Cardiac muscle cell (in vitro differentiated cells and primary cell): ENCODE data around the gene CDH4. TPM values are rescaled to one million over a fixed set of nuclear protein-coding genes. Genes with fewer than 3 reads are reported as not detected.

Experiments used
- DNase-seq, 2 donors: peaks; one replicate each; pipeline versions ENCODE4 v3.0.0 to v3.0.0-alpha.2; 2010 to 2017; ENCODE audit warnings: low read depth in 1 of 2, low spot score in 1 of 2
- H3K27ac ChIP-seq: fragments of 200-600 bp; sonication (generic); 2 replicates; pipeline ENCODE4 v1.5.1; 2016
- H3K27me3 ChIP-seq: fragments of 200-600 bp; sonication (generic); 2 replicates; pipeline ENCODE4 v1.6.0; 2016; ENCODE audit warnings: control low read depth
- H3K36me3 ChIP-seq: fragments of 200-600 bp; sonication (generic); 2 replicates; pipeline ENCODE4 v1.5.1; 2016; ENCODE audit warnings: control low read depth
- H3K4me1 ChIP-seq: fragments of 200-600 bp; sonication (generic); 2 replicates; pipeline ENCODE4 v1.8.1; 2017; ENCODE audit warnings: low read depth, mild to moderate bottlenecking, mixed run types
- H3K4me3 ChIP-seq: fragments of 200-600 bp; sonication (generic); 2 replicates; pipeline ENCODE4 v1.5.1; 2016; ENCODE audit warnings: mild to moderate bottlenecking
- H3K9me3 ChIP-seq: fragments of 200-600 bp; sonication (generic); 2 replicates; pipeline ENCODE4 v1.5.1; 2017; ENCODE audit warnings: low read depth, mild to moderate bottlenecking, control low read depth
- polyA plus RNA-seq: library from polyadenylated mRNA; unstranded; fragments of >200 nt; fragmentation: Nextera tagmentation; extraction: Ambion mirVana; gene quantifications from 2 replicates; pipeline ENCODE4 v1.2.1, GENCODE V29; 2016
- total RNA-seq: library from RNA; depleted of rRNA; stranded (reverse); fragments of >200 nt; gene quantifications from 2 replicates; pipeline ENCODE4 v1.2.3, GENCODE V29; 2016
- TF ChIP-seq, protein P1 (sequence below): IDR thresholded peaks from 2 replicates; pipeline ENCODE4 v1.5.1; 2012; ENCODE audit warnings: low read depth, mild to moderate bottlenecking, low read length

Gene CDH4
- total and polyA plus RNA-seq, 2 experiments from 2014 or later, result 0.43 to 0.80 TPM

- H3K36me3 ChIP-seq, result no peaks in the 10 kb centered on the region
- TF ChIP-seq, protein P1, sequence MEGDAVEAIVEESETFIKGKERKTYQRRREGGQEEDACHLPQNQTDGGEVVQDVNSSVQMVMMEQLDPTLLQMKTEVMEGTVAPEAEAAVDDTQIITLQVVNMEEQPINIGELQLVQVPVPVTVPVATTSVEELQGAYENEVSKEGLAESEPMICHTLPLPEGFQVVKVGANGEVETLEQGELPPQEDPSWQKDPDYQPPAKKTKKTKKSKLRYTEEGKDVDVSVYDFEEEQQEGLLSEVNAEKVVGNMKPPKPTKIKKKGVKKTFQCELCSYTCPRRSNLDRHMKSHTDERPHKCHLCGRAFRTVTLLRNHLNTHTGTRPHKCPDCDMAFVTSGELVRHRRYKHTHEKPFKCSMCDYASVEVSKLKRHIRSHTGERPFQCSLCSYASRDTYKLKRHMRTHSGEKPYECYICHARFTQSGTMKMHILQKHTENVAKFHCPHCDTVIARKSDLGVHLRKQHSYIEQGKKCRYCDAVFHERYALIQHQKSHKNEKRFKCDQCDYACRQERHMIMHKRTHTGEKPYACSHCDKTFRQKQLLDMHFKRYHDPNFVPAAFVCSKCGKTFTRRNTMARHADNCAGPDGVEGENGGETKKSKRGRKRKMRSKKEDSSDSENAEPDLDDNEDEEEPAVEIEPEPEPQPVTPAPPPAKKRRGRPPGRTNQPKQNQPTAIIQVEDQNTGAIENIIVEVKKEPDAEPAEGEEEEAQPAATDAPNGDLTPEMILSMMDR, result no peak
- H3K27ac ChIP-seq, result no peak overlapping the region
- no peak overlapping the region for H3K4me3 ChIP-seq
- no peaks in the 10 kb centered on the region for H3K27me3 ChIP-seq
- H3K9me3 ChIP-seq, result no peaks in the 10 kb centered on the region
- no peaks in the 10 kb centered on the region for H3K4me1 ChIP-seq
- no peak for DNase-seq
Measured at GRCh38 chr20:61900011-61900944, 648.2 kb downstream of the CDH4 start.

DNA sequence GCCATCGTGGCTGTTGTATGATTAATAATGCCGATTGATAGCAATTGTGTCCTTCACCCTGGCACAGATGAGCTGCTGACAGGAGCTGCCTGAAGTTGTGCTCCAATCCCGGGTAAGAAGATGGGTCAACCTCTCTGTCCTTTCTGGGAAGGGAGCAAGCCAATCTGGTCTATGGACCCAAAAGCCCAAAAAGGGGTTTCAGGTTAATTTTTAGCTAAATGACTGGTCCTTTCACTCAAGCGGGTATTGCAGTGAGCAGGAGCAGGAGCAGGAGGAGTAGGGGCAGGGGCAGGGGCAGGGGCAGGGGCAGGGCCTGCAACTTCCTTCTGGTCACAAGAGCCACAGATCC, 648.9 kb downstream of the CDH4 start:
- Histone ChIP-seq H3K4me3 (no peak overlapping the region), H3K27me3 (no peaks in the 10 kb centered on the region)

DNA sequence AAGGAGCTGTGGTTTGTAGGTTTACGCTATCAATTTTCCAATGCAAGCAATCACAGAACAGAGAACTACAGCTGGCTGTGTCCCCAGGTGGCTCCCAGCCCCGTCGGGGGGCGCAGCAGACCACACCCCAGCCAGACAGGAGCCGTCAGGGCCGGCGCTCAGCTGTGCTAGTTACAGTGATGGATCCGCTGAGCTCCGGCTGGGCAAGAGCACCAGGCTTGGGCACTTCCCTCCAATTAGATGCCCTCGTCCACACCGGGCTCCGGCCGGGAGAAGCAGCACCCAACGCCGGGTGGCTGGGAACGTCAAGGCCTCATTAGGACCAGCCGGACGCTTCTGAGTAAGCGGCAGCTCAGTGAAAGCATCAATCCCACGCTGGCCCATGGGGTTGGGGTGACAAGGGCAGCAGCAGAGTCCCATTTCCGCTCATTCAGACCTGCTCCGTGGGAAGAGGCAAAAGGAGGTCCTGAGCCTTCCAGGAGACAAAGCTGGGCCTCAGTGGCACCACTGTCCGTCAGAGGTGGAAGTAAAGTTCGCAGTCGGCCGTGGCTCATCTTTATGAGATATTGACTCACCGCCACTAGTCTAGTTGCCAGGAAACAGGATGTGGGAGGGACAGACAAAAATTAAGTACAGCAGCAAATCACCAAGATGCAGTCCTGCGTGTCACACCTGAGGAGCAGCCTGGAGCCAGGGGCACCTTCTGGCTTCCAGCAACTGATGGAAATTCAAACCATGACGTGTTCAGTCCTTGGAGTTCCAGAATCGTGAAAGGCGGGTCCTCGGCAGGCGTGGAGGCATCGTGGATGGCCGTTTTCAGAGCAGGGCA, 649.5 kb downstream of the CDH4 start:
- Histone ChIP-seq H3K4me3 (no peak overlapping the region), H3K9me3 (no peaks in the 10 kb centered on the region), H3K36me3 (no peaks in the 10 kb centered on the region), H3K27ac (no peak overlapping the region), H3K27me3 (no peaks in the 10 kb centered on the region), H3K4me1 (no peaks in the 10 kb centered on the region)
- TF ChIP-seq, protein P1, result no peak
- DNase-seq, result no peak

More for the DNA sequence above, 648.9 kb downstream of the CDH4 start:
- no peak for DNase-seq
- Histone ChIP-seq H3K4me1 (no peaks in the 10 kb centered on the region), H3K27ac (no peak overlapping the region), H3K36me3 (no peaks in the 10 kb centered on the region), H3K9me3 (no peaks in the 10 kb centered on the region)
- TF ChIP-seq, protein P1, result no peak

DNA sequence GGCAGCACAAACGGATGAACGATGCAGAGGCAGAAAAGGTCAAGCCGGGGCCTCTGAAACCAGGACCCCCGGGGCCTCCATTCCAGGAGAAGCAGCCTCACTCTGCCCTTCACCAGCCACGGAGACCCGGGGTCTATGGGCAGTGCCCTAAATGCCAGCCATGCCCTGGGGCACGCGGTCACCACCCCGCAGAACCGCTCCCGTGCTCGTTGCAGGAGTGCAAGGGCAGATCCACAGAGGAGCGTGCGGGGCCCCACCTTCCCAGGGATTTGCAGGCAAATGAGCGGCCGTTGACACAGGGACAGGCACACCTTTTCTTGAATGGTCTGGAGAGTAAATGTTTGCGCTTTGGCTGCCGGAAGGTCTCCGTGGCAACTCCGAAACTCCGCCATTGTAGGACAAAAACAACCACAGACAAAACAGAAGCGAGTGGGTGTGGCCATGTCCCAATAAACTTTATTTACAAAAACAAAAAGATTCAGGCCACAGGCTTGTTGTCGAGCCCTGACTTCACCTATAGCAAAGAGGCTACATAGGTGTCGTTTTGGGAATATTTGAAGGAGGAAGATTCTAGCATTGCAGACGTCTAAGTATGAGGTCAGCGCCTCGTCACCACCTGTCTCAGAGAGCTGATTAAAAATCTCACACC, 650.3 kb downstream of the CDH4 start:
- Histone ChIP-seq H3K4me3 (no peak overlapping the region), H3K9me3 (no peaks in the 10 kb centered on the region), H3K27ac (no peak overlapping the region), H3K27me3 (no peaks in the 10 kb centered on the region), H3K4me1 (no peaks in the 10 kb centered on the region), H3K36me3 (no peaks in the 10 kb centered on the region)
- DNase-seq, result no peak
- TF ChIP-seq, protein P1, result no peak

GRCh38 chr20:61903575-61904340, 651.7 kb downstream of the CDH4 start:
- Histone ChIP-seq H3K4me3 (no peak overlapping the region), H3K9me3 (no peaks in the 10 kb centered on the region), H3K27ac (no peak overlapping the region), H3K36me3 (no peaks in the 10 kb centered on the region), H3K27me3 (no peaks in the 10 kb centered on the region), H3K4me1 (no peaks in the 10 kb centered on the region)
- TF ChIP-seq, protein P1, result no peak
- DNase-seq, result no peak
